K562 (cell line): ENCODE data around the gene ZNF620. TPM values are rescaled to one million over a fixed set of nuclear protein-coding genes. Genes with fewer than 3 reads are reported as not detected.

Experiments
- ARID1B ChIP-seq: fragments of 450-650 bp; IDR thresholded peaks from 2 replicates; pipeline ENCODE4 v1.6.1; 2016; ENCODE audit warnings: antibody characterized with exemption, mild to moderate bottlenecking, inconsistent platforms
- CBFB ChIP-seq: sonication (generic); formaldehyde crosslinking; IDR thresholded peaks from 2 replicates; pipeline ENCODE4 v1.4.0; 2020; ENCODE audit warnings: mild to moderate bottlenecking, missing genetic modification reagents
- CCNT2 ChIP-seq: IDR thresholded peaks from 2 replicates; pipeline ENCODE4 v1.6.1; 2011; ENCODE audit warnings: borderline replicate concordance, low read depth, mild to moderate bottlenecking, moderate library complexity, mixed read lengths, low read length; ENCODE audit not compliant: insufficient read length; ENCODE audit errors: extremely low read depth
- CEBPB ChIP-seq: fragments of 450-650 bp; IDR thresholded peaks from 2 replicates; pipeline ENCODE4 v1.6.1; 2016; ENCODE audit warnings: missing genetic modification characterization, missing compliant biosample characterization
- HIVEP1 ChIP-seq: fragments of 250-450 bp; sonication (Bioruptor Pico); IDR thresholded peaks from 2 replicates; pipeline ENCODE4 v1.4.0; 2020; ENCODE audit warnings: mild to moderate bottlenecking
- HMGXB4 ChIP-seq: sonication (generic); formaldehyde crosslinking; IDR thresholded peaks from 2 replicates; pipeline ENCODE4 v1.8.1; 2023; ENCODE audit warnings: mild to moderate bottlenecking, missing genetic modification reagents
- KDM4B ChIP-seq, 2 experiments: fragments of 450-650 bp in 1 of 2; sonication (generic) in 1 of 2; IDR thresholded peaks; 2 replicates each; pipeline ENCODE4 v1.6.1; 2016 to 2017; ENCODE audit warnings: borderline replicate concordance in 2 of 2, antibody characterized with exemption in 1 of 2, low read depth in 1 of 2, mild to moderate bottlenecking in 1 of 2
- KDM5B ChIP-seq: fragments of 200-600 bp; sonication (generic); IDR thresholded peaks from 2 replicates; pipeline ENCODE4 v1.6.1; 2012; ENCODE audit warnings: low read depth, mild to moderate bottlenecking, moderate library complexity, low read length, control low read depth, inconsistent platforms; ENCODE audit not compliant: insufficient replicate concordance
- MYC ChIP-seq, 2 experiments: fragments of 250-450 bp in 1 of 2; sonication (Bioruptor Pico) in 1 of 2; IDR thresholded peaks; 2 replicates each; pipeline versions ENCODE4 v1.5.1 to v1.6.1; 2012 to 2021; ENCODE audit warnings: low read depth in 2 of 2, borderline replicate concordance in 1 of 2, improper control_type of control experiment in 1 of 2, low read length in 1 of 2, mild to moderate bottlenecking in 1 of 2, moderate library complexity in 1 of 2
- NR4A1 ChIP-seq, 2 experiments: fragments of 250-450 bp in 1 of 2; fragments of 450-650 bp in 1 of 2; sonication (Bioruptor Pico) in 1 of 2; IDR thresholded peaks; 2 replicates each; pipeline versions ENCODE4 v1.4.0 to v1.6.1; 2016 to 2020; ENCODE audit warnings: mild to moderate bottlenecking in 2 of 2, missing compliant biosample characterization in 1 of 2, missing genetic modification characterization in 1 of 2, moderate library complexity in 1 of 2
- RHOXF2B ChIP-seq: fragments of 250-450 bp; sonication (Bioruptor Pico); conservative IDR thresholded peaks from 2 replicates; pipeline ENCODE4 v1.5.1; 2021
- SMAD1 ChIP-seq: fragments of 150-350 bp; IDR thresholded peaks from 2 replicates; pipeline ENCODE4 v1.6.1; 2014; ENCODE audit warnings: low read length, low read depth; ENCODE audit not compliant: partially characterized antibody
- TBP ChIP-seq: optimal IDR thresholded peaks from 2 replicates; pipeline ENCODE3; 2011; ENCODE audit warnings: low read depth, low read length, improper control_type of control experiment
- ZFX ChIP-seq: sonication (generic); formaldehyde crosslinking; IDR thresholded peaks from 2 replicates; pipeline ENCODE4 v1.8.0; 2022; ENCODE audit warnings: mild to moderate bottlenecking, missing genetic modification reagents, moderate library complexity
- ZNF133 ChIP-seq: fragments of 250-450 bp; sonication (Bioruptor Pico); IDR thresholded peaks from 2 replicates; pipeline ENCODE4 v1.4.0; 2020; ENCODE audit warnings: mild to moderate bottlenecking
- ZNF224 ChIP-seq: sonication (generic); formaldehyde crosslinking; IDR thresholded peaks from 2 replicates; pipeline ENCODE4 v1.8.0; 2022; ENCODE audit warnings: mild to moderate bottlenecking, missing genetic modification reagents
- polyA plus RNA-seq, 8 experiments: library from polyadenylated mRNA; depleted of rRNA in 4 of 8; stranded (reverse) in 5 of 8; unstranded in 3 of 8; fragments of >200 nt; fragmentation: Nextera tagmentation in 2 of 8; fragmentation: Illumina TruSeq in 1 of 8; extraction: Ambion mirVana in 2 of 8; extraction: Trizol in 1 of 8; gene quantifications; 2 replicates each; pipeline versions ENCODE4 v1.2.1 to v1.2.3, GENCODE V29; 2011 to 2014; ENCODE audit warnings: inconsistent platforms in 1 of 8, missing spikeins in 1 of 8
- total RNA-seq, 7 experiments: library from RNA; depleted of rRNA in 6 of 7; stranded (reverse); fragments of >200 nt in 6 of 7; fragmentation: Illumina TruSeq in 2 of 7; extraction: Trizol in 2 of 7; gene quantifications; 2 replicates each; pipeline versions ENCODE4 v1.2.1 to v1.2.3, GENCODE V29; 2011 to 2021; ENCODE audit warnings: low replicate concordance in 1 of 7
- TF ChIP-seq, protein P1 (sequence below): fragments of 250-450 bp; sonication (Bioruptor Pico); IDR thresholded peaks from 2 replicates; pipeline ENCODE4 v1.9.0; 2021; ENCODE audit warnings: mild to moderate bottlenecking, inconsistent platforms
- TF ChIP-seq, protein P2 (sequence below): fragments of 450-650 bp; IDR thresholded peaks from 2 replicates; pipeline ENCODE4 v1.6.1; 2016; ENCODE audit warnings: borderline replicate concordance

Gene ZNF620
- total and polyA plus RNA-seq, 9 of the 15 experiments (the other 6 are each of a cell fraction or from before 2014, with no cell fraction given) = 1.2 to 5.5 (median 3.3) TPM

DNA sequence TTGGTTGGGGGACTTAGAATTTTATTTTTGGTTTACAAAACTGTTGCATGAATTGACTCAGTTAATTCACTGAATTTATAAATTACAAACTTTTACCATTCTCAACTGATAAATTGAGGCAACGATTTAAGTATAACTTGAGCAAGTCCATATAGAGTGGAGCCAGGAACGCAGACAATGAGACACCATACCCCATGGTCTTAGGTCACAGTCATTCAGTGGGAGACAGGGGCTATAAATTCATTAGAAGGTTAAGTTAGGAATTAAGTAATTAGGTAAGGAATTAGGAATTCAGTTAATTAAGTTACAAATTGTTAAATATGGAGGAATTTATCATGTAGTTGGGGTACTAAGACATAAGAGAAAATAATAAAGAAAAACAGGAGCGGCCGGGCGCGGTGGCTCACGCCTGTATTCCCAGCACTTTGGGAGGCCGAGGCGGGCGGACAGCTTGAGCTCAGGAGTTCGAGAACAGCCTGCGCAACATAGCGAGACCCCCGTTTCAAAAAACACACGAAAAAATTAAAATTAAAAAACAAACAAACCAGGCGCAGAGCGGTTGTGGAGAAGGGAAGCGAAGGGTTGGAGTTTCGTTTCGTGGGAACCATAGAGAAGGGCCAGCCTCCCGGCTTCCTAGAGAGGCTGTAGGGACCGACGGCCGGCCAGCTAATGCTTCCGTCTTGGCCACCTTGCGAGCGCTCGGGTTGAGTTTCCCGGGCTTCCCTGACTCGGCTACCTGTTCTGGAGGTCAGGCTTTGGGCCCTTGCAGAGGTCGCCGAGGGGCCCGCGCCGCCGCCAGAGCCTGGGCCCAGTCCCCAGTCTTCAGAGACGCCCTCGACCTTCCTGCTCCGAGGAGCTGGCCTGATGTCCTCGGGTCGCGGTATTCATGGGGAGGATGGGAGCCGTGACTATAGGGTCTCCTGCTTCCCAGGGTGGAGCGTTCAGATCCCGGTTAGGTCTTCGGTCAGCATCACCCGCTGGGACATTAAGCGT is 29.1 kb upstream of the ZNF620 start, which contains the start of gene ZNF619 (continued):
- TF ChIP-seq HMGXB4 (CRISPR knock-in tag) (peak; percentile 88; the same call in 1 of the 2 replicates), CBFB (CRISPR knock-in tag) (no peak), RHOXF2B (no peak), KDM5B (peak; percentile 82), MYC (IDR thresholded peaks at IDR 0.05; ENCODE audit: low read depth, low read length) (peak; percentile 83), MYC (CRISPR knock-in tag; IDR thresholded peaks at IDR 0.05; ENCODE audit: borderline replicate concordance, low read depth) (peak; percentile 47; the same call in 1 of the 2 replicates), ZNF133 (no peak), ZNF224 (CRISPR knock-in tag) (no peak), CCNT2 (no peak), HIVEP1 (CRISPR knock-in tag) (no peak), NR4A1 (CRISPR knock-in tag; IDR thresholded peaks at IDR 0.05) (no peak), NR4A1 (tag; IDR thresholded peaks at IDR 0.05) (no peak), SMAD1 (peak; percentile 56), TBP (peak; percentile 74), CEBPB (tag) (no peak), ARID1B (0 out of 2 replicates have a peak, but pooled peaks have one; percentile 33), KDM4B (IDR thresholded peaks at IDR 0.05; ENCODE audit: borderline replicate concordance in 2 of 2, low read depth in 1 of 2) (0 out of 4 replicates have a peak, but pooled peaks of 1 of the 2 experiments have one; percentile 56), ZFX (CRISPR knock-in tag) (peak; percentile 97)
- TF ChIP-seq, protein P1, sequence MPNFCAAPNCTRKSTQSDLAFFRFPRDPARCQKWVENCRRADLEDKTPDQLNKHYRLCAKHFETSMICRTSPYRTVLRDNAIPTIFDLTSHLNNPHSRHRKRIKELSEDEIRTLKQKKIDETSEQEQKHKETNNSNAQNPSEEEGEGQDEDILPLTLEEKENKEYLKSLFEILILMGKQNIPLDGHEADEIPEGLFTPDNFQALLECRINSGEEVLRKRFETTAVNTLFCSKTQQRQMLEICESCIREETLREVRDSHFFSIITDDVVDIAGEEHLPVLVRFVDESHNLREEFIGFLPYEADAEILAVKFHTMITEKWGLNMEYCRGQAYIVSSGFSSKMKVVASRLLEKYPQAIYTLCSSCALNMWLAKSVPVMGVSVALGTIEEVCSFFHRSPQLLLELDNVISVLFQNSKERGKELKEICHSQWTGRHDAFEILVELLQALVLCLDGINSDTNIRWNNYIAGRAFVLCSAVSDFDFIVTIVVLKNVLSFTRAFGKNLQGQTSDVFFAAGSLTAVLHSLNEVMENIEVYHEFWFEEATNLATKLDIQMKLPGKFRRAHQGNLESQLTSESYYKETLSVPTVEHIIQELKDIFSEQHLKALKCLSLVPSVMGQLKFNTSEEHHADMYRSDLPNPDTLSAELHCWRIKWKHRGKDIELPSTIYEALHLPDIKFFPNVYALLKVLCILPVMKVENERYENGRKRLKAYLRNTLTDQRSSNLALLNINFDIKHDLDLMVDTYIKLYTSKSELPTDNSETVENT (CRISPR knock-in tag) = peak; percentile 98
- TF ChIP-seq, protein P2, sequence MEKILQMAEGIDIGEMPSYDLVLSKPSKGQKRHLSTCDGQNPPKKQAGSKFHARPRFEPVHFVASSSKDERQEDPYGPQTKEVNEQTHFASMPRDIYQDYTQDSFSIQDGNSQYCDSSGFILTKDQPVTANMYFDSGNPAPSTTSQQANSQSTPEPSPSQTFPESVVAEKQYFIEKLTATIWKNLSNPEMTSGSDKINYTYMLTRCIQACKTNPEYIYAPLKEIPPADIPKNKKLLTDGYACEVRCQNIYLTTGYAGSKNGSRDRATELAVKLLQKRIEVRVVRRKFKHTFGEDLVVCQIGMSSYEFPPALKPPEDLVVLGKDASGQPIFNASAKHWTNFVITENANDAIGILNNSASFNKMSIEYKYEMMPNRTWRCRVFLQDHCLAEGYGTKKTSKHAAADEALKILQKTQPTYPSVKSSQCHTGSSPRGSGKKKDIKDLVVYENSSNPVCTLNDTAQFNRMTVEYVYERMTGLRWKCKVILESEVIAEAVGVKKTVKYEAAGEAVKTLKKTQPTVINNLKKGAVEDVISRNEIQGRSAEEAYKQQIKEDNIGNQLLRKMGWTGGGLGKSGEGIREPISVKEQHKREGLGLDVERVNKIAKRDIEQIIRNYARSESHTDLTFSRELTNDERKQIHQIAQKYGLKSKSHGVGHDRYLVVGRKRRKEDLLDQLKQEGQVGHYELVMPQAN = peak; percentile 54; the same call in 1 of the 2 replicates
